GM21423 (cell line): Measurements from ENCODE around the gene APP.

Experiments used
- ATAC-seq: cut with Tn5 transposase; IDR thresholded peaks from one replicate; pipeline ENCODE4 v1.9.1; 2021; ENCODE audit warnings: mild to moderate bottlenecking, moderate library complexity; ENCODE audit not compliant: unreplicated experiment

Gene APP

GRCh38 chr21:26170471-26171257, at the start of gene APP:
TSS of gene APP (minus strand) at chr21:26170770. CDS start at chr21:26170620, 150 bp downstream.
- peak; percentile 70 for ATAC-seq

- ATAC-seq: no peak
These were observed 41.6 kb upstream of the APP start for GRCh38 chr21:26212220-26212619.

- no peak for ATAC-seq
These were observed 40.0 kb upstream of the APP start for GRCh38 chr21:26210614-26211013.

- no peak for ATAC-seq
These were observed 36.5 kb upstream of the APP start for GRCh38 chr21:26207021-26207420.

GRCh38 chr21:26199456-26199855, 28.9 kb upstream of the APP start:
- ATAC-seq: no peak

GRCh38 chr21:26195708-26196107, 25.1 kb upstream of the APP start:
- no peak for ATAC-seq

- ATAC-seq: no peak
These were observed 24.3 kb upstream of the APP start for GRCh38 chr21:26194811-26195251.

GRCh38 chr21:26194326-26194725, 23.8 kb upstream of the APP start:
- ATAC-seq: no peak

GRCh38 chr21:26191609-26192008, 21.0 kb upstream of the APP start:
- no peak for ATAC-seq

- ATAC-seq: no peak
These were observed 17.9 kb upstream of the APP start for GRCh38 chr21:26188422-26188821.

GRCh38 chr21:26185446-26185845, 14.9 kb upstream of the APP start:
- no peak for ATAC-seq

- ATAC-seq: no peak
These were observed 14.5 kb upstream of the APP start for GRCh38 chr21:26185021-26185420.

GRCh38 chr21:26179501-26179900, 8.9 kb upstream of the APP start:
- no peak for ATAC-seq

GRCh38 chr21:26177746-26178426, 7.3 kb upstream of the APP start:
- ATAC-seq: peak; percentile 73

GRCh38 chr21:26177187-26177586, 6.6 kb upstream of the APP start:
- no peak for ATAC-seq

- ATAC-seq: no peak
These were observed 909 bp upstream of the APP start for GRCh38 chr21:26171258-26172100.

- ATAC-seq: peak; percentile 37
These were observed 729 bp downstream of the APP start for GRCh38 chr21:26169611-26170470.

GRCh38 chr21:26169061-26169610, 1.4 kb downstream of the APP start:
- peak; percentile 60 for ATAC-seq

- no peak for ATAC-seq
These were observed 2.2 kb downstream of the APP start for GRCh38 chr21:26168371-26168770.

- no peak for ATAC-seq
These were observed 3.0 kb downstream of the APP start for GRCh38 chr21:26167593-26167992.
